HCT116 (cell line): ENCODE results near the gene SLC6A11. TPM values are rescaled to one million over a fixed set of nuclear protein-coding genes. Genes with fewer than 3 reads are reported as not detected.

ENCODE experiments used
- ATAC-seq: fragments of 200-7000 bp; cut with Tn5 transposase; 2 replicates; pipeline ENCODE4 v1.9.1; 2020; ENCODE audit warnings: mild to moderate bottlenecking, moderate library complexity
- BruUV-seq: library from RNA; stranded (reverse); fragments of 400-500 nt; replicated peaks from 2 replicates; lab custom pipeline; 2021; lab: Mats Ljungman, UMichigan
- CTCF ChIA-PET: fragments of 300-600 bp; sonication (Branson Sonifier 250); formaldehyde crosslinking; loops from one replicate; lab custom pipeline; 2021; ENCODE audit warnings: antibody characterized with exemption; lab: Charles Lee
- POLR2A ChIA-PET: fragments of 300-600, 350-600 bp; sonication (Branson Sonifier 250); formaldehyde crosslinking; loops from one replicate; lab custom pipeline; 2021; ENCODE audit warnings: antibody characterized with exemption; lab: Charles Lee
- RAD21 ChIA-PET, 2 experiments: fragments of 300-600 bp; sonication (Branson Sonifier 250); formaldehyde crosslinking; loops; one replicate each; lab custom pipeline; 2023; ENCODE audit warnings: low total read pairs in 2 of 2; ENCODE audit not compliant: uncharacterized antibody in 2 of 2, unreplicated experiment in 2 of 2, low non-redundant PET in 1 of 2; lab: Charles Lee
- DNase-seq: peaks from one replicate; pipeline ENCODE4 v3.0.0-alpha.2; 2010; ENCODE audit warnings: low read depth, low spot score
- H2AFZ ChIP-seq: fragments of 200-600 bp; shearing (Covaris generic), sonication (generic); 2 replicates; pipeline ENCODE4 v1.6.1; 2017; ENCODE audit warnings: low read depth, mixed run types, mixed read lengths, antibody characterized with exemption, low read length; ENCODE audit not compliant: poor library complexity, severe bottlenecking
- H3K27ac ChIP-seq: 2 replicates; pipeline ENCODE4 v1.5.1; 2012; ENCODE audit warnings: low read depth, low read length
- H3K27me3 ChIP-seq: fragments of 200-600 bp; sonication (generic); 2 replicates; pipeline ENCODE4 v1.6.1; 2016; ENCODE audit warnings: mixed run types, low read length, mixed read lengths; ENCODE audit not compliant: insufficient read depth
- H3K36me3 ChIP-seq, 2 experiments: fragments of 200-500 bp in 1 of 2; fragments of 200-600 bp in 1 of 2; sonication (Bioruptor generic) in 1 of 2; sonication (generic) in 1 of 2; 2 replicates each; pipeline versions ENCODE4 v1.5.1 to v1.6.1; 2014 to 2016; ENCODE audit warnings: low read length in 2 of 2, inconsistent platforms in 1 of 2, mixed read lengths in 1 of 2, mixed run types in 1 of 2; ENCODE audit not compliant: insufficient read depth in 2 of 2, control insufficient read depth in 1 of 2
- H3K4me1 ChIP-seq, 2 experiments: fragments of 200-600 bp in 1 of 2; sonication (generic) in 1 of 2; 2 replicates each; pipeline versions ENCODE4 v1.5.1 to v1.6.1; 2012 to 2017; ENCODE audit warnings: low read length in 2 of 2, inconsistent platforms in 1 of 2, mild to moderate bottlenecking in 1 of 2, mixed read lengths in 1 of 2, mixed run types in 1 of 2, moderate library complexity in 1 of 2; ENCODE audit not compliant: insufficient read depth in 2 of 2, control insufficient read depth in 1 of 2
- H3K4me2 ChIP-seq: fragments of 200-600 bp; sonication (generic); 2 replicates; pipeline ENCODE4 v1.6.1; 2017; ENCODE audit warnings: mixed run types, low read length, mixed read lengths
- H3K4me3 ChIP-seq, 2 experiments: fragments of 200-600 bp in 1 of 2; sonication (generic) in 1 of 2; replicated peaks in 1 of 2; 2 replicates each; pipeline ENCODE4 v1.5.1; 2011 to 2016; ENCODE audit warnings: low read length in 2 of 2, control low read depth in 1 of 2, low read depth in 1 of 2, mild to moderate bottlenecking in 1 of 2, mixed read lengths in 1 of 2, mixed run types in 1 of 2
- H3K79me2 ChIP-seq: fragments of 200-600 bp; sonication (generic); 2 replicates; pipeline ENCODE4 v1.6.1; 2017; ENCODE audit warnings: mild to moderate bottlenecking, mixed run types, low read length, moderate library complexity, mixed read lengths; ENCODE audit not compliant: insufficient read depth
- H3K9ac ChIP-seq: fragments of 200-600 bp; sonication (generic); 2 replicates; pipeline ENCODE4 v1.6.1; 2016; ENCODE audit warnings: low read length, mixed read lengths
- H3K9me2 ChIP-seq: fragments of 200-600 bp; sonication (generic), shearing (Covaris generic); 2 replicates; pipeline ENCODE4 v1.6.1; 2017; ENCODE audit warnings: mixed run types, mild to moderate bottlenecking, moderate library complexity; ENCODE audit not compliant: insufficient read depth
- H3K9me3 ChIP-seq, 2 experiments: fragments of 200-500 bp in 1 of 2; fragments of 200-600 bp in 1 of 2; sonication (Bioruptor generic) in 1 of 2; sonication (generic) in 1 of 2; 2 replicates each; pipeline ENCODE4 v1.6.1; 2014 to 2017; ENCODE audit warnings: low read length in 2 of 2, mixed read lengths in 2 of 2, inconsistent platforms in 1 of 2, low read depth in 1 of 2, mild to moderate bottlenecking in 1 of 2, mixed run types in 1 of 2, moderate library complexity in 1 of 2; ENCODE audit not compliant: control insufficient read depth in 1 of 2, insufficient read depth in 1 of 2
- H4K20me1 ChIP-seq: fragments of 200-600 bp; sonication (generic), shearing (Covaris generic); 2 replicates; pipeline ENCODE4 v1.6.1; 2017; ENCODE audit warnings: mixed run types, mild to moderate bottlenecking, moderate library complexity; ENCODE audit not compliant: insufficient read depth
- ATF3 ChIP-seq: IDR thresholded peaks from 2 replicates; pipeline ENCODE4 v1.6.1; 2012
- CTCF ChIP-seq, 3 experiments: fragments of 200-600 bp in 1 of 3; sonication (generic) in 1 of 3; IDR thresholded peaks in 2 of 3; conservative IDR thresholded peaks in 1 of 3; 2 replicates each; pipeline ENCODE4 v1.5.1; 2012 to 2017; ENCODE audit warnings: low read depth in 2 of 3, low read length in 2 of 3, antibody characterized with exemption in 1 of 3, borderline replicate concordance in 1 of 3, control low read depth in 1 of 3, mild to moderate bottlenecking in 1 of 3, mixed read lengths in 1 of 3, mixed run types in 1 of 3, moderate library complexity in 1 of 3; ENCODE audit not compliant: insufficient read depth in 1 of 3
- ELF1 ChIP-seq: IDR thresholded peaks from 2 replicates; pipeline ENCODE4 v1.6.1; 2012; ENCODE audit warnings: low read depth, borderline replicate concordance
- EZH2 ChIP-seq: fragments of 200-600 bp; sonication (generic); IDR thresholded peaks from 2 replicates; pipeline ENCODE4 v1.6.1; 2017; ENCODE audit warnings: antibody characterized with exemption, mixed run types
- EZH2phosphoT487 ChIP-seq: fragments of 200-600 bp; IDR thresholded peaks from 2 replicates; pipeline ENCODE4 v1.6.1; 2018; ENCODE audit warnings: antibody characterized with exemption, borderline replicate concordance
- MAX ChIP-seq: IDR thresholded peaks from 2 replicates; pipeline ENCODE4 v1.6.1; 2012
- POLR2A ChIP-seq: IDR thresholded peaks from 2 replicates; pipeline ENCODE4 v1.7.0; 2011; ENCODE audit warnings: borderline replicate concordance; ENCODE audit not compliant: insufficient read depth, insufficient read length; ENCODE audit errors: extremely low read depth
- POLR2AphosphoS5 ChIP-seq: IDR thresholded peaks from 2 replicates; pipeline ENCODE4 v1.6.1; 2011; ENCODE audit warnings: mild to moderate bottlenecking, low read depth, low read length, moderate library complexity
- RAD21 ChIP-seq: IDR thresholded peaks from 2 replicates; pipeline ENCODE4 v1.6.1; 2012; ENCODE audit warnings: low read depth, mild to moderate bottlenecking
- SIN3A ChIP-seq: IDR thresholded peaks from 2 replicates; pipeline ENCODE4 v1.6.1; 2012; ENCODE audit warnings: low read depth
- SP1 ChIP-seq: IDR thresholded peaks from 2 replicates; pipeline ENCODE4 v1.6.1; 2012; ENCODE audit warnings: low read depth
- TCF7L2 ChIP-seq: IDR thresholded peaks from 2 replicates; pipeline ENCODE4 v1.7.0; 2011; ENCODE audit warnings: borderline replicate concordance, inconsistent platforms; ENCODE audit not compliant: insufficient read depth, insufficient read length; ENCODE audit errors: extremely low read depth
- ZBTB33 ChIP-seq: IDR thresholded peaks from 2 replicates; pipeline ENCODE4 v1.6.1; 2011; ENCODE audit warnings: mild to moderate bottlenecking, low read length, moderate library complexity; ENCODE audit not compliant: insufficient replicate concordance; ENCODE audit errors: extremely low read depth
- intact Hi-C: fragments of 100-400 bp; cut with micrococcal nuclease; formaldehyde crosslinking; loops from 2 replicates; pipeline ENCODE4 v1.10.0; 2022
- total RNA-seq: library from RNA; stranded (reverse); gene quantifications from one replicate; pipeline ENCODE4 v1.2.1, GENCODE V29; 2021; ENCODE audit not compliant: unreplicated experiment

SLC6A11 gene
- total RNA-seq, 1 experiment from 2014 or later = not detected

- no peaks in the 10 kb centered on the region for H4K20me1 ChIP-seq
- intact Hi-C loops = no loop called here
- TF ChIP-seq CTCF (IDR thresholded peaks at IDR 0.05 in 2 of 3, conservative IDR thresholded peaks at IDR 0.05 in 1 of 3; ENCODE audit: borderline replicate concordance in 1 of 3, insufficient read depth in 1 of 3, low read depth in 2 of 3, low read length in 2 of 3) (no peak), TCF7L2 (no peak), RAD21 (no peak), MAX (no peak), EZH2phosphoT487 (no peak), SP1 (no peak), EZH2 (no peak), ZBTB33 (no peak), POLR2A (no peak), POLR2AphosphoS5 (no peak), ELF1 (no peak), ATF3 (no peak), SIN3A (no peak)
- ATAC-seq (no peak), DNase-seq (no peak)
- H3K9ac ChIP-seq = no peak overlapping the region
- no TSS peak for BruUV-seq
- H3K4me2 ChIP-seq = no peak overlapping the region
- no peaks in the 10 kb centered on the region for H3K9me2 ChIP-seq
- H3K36me3 ChIP-seq = no peaks in the 10 kb centered on the region
- H3K4me3 ChIP-seq = no peak overlapping the region
- H2AFZ ChIP-seq = no peak overlapping the region
- H3K4me1 ChIP-seq = no peaks in the 10 kb centered on the region
- ChIA-PET CTCF (interaction anchor here (0.6 kb wide), 1 partner anchor 82 kb away, joined by 3 read pairs; no protein-coding TSS in a partner anchor), POLR2A (no interaction called here), RAD21 (no interaction called here)
- H3K27me3 ChIP-seq = peaks cover 56% of the 10 kb centered on the region
- no peaks in the 10 kb centered on the region for H3K9me3 ChIP-seq
- no peak overlapping the region for H3K27ac ChIP-seq
- H3K79me2 ChIP-seq = no peaks in the 10 kb centered on the region
Observed at GRCh38 chr3:10855083-10855870, 39.2 kb downstream of the SLC6A11 start.
